ENCODE results near the gene WBP2. TPM values are rescaled to one million over a fixed set of nuclear protein-coding genes. Genes with fewer than 3 reads are reported as not detected.

Gene WBP2
- total and polyA plus RNA-seq, 2 of the 8 experiments (the other 6 are each of a cell fraction or from before 2014, with no cell fraction given): 48.2 to 71.2 TPM

DNA sequence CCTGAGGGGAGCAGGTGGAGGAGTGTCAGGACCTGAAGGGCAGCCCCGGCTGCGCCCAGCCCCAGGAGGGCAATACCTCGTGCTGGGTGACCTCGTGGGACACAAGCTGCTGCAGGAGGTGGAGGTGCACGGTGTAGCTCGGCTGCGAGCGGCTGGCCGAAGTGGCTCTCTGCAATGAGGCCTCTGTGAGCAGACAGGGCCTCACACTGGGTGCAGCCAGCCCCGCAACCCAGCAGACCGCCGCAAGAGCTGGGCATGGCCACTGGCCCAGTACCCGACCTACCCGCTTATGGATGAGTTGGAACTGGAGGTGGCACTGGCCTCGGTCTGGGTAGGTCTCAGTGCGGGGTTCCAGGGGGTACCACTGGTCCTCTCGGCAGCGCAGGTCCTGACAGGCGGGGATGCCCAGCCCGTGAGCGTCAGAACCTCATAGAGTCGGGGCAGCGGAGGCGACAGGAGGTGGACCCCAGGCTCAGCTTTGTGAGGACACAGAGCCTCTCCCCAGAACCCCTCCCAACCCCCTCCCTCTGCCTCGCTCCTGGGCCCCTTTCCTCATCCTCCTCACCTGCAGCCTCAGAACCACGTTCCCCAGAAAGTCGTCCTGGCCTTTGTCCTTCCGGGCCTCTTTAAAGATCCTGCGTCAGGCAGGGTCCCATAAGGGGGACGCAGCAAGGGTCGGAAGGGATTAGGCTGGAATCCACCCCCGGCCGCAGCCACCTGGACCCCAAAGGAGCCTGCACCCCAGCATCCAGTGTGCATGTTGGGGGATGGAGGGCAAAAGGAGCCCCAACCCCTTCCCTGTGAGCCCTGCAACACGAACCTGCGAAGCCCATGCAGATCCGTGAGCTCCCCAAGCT, 15.0 kb downstream of the WBP2 start (continued):
- TF ChIP-seq TBP (IDR thresholded peaks at IDR 0.05; ENCODE audit: low read depth, low read length): no peak
